Testis (tissue), 3 donors: ENCODE data around the gene HIF1A. TPM values are rescaled to one million over a fixed set of nuclear protein-coding genes. Genes with fewer than 3 reads are reported as not detected.

Experiments used
- DNase-seq: peaks from one replicate; pipeline ENCODE4 v3.0.0-alpha.2; 2019
- H3K27ac ChIP-seq, 2 donors: fragments of 200-600 bp; sonication (generic); one replicate each; pipeline ENCODE4 v1.5.1; 2019
- H3K27me3 ChIP-seq: fragments of 200-600 bp; sonication (generic); one replicate; pipeline ENCODE4 v1.5.1; 2019
- H3K36me3 ChIP-seq: fragments of 200-600 bp; sonication (generic); one replicate; pipeline ENCODE4 v1.5.1; 2017; ENCODE audit warnings: low read depth; ENCODE audit errors: missing control alignments
- H3K4me1 ChIP-seq: fragments of 200-600 bp; sonication (generic); one replicate; pipeline ENCODE4 v1.5.1; 2019
- H3K4me3 ChIP-seq, 2 donors: fragments of 200-600 bp; sonication (generic); one replicate each; pipeline ENCODE4 v1.5.1; 2017 to 2019
- H3K9me3 ChIP-seq: fragments of 200-600 bp; sonication (generic); one replicate; pipeline ENCODE4 v1.5.1; 2017
- CTCF ChIP-seq, 3 experiments: fragments of 450-650 bp in 2 of 3; fragments of 200-600 bp in 1 of 3; sonication (generic) in 1 of 3; IDR thresholded peaks; one replicate each; pipeline ENCODE4 v1.5.1; 2016 to 2019; ENCODE audit warnings: antibody characterized with exemption in 3 of 3, mild to moderate bottlenecking in 2 of 3, moderate library complexity in 1 of 3
- POLR2A ChIP-seq: fragments of 450-650 bp; IDR thresholded peaks from one replicate; pipeline ENCODE4 v1.6.1; 2017; ENCODE audit warnings: antibody characterized with exemption, mild to moderate bottlenecking, moderate library complexity
- WGBS, 2 donors: methylation state at CpG; one replicate each; pipeline ENCODE4 v1.1.5; 2018; 5-methylcytosine and 5-hydroxymethylcytosine counted together
- intact Hi-C: fragments of 100-400 bp; cut with DNase I; formaldehyde crosslinking; loops from one replicate; pipeline ENCODE4 v1.15.1; 2023; ENCODE audit warnings: low total_unique reads
- polyA plus RNA-seq: library from polyadenylated mRNA; stranded (reverse); fragments of 350-450 nt; fragmentation: Illumina TruSeq; extraction: RNeasy Lipid Tissue Mini Kit (QIAGEN cat#74804); gene quantifications from one replicate; pipeline ENCODE4 v1.2.3, GENCODE V29; 2014; ENCODE audit warnings: low read depth, low replicate concordance; ENCODE audit not compliant: insufficient read depth
- total RNA-seq, 2 donors: library from RNA; depleted of rRNA; stranded (reverse); fragments of >200 nt; gene quantifications; one replicate each; pipeline ENCODE4 v1.2.3, GENCODE V29; 2016

HIF1A gene
- total and polyA plus RNA-seq, 3 donors from 2014 or later = 63.1 to 140 (median 105) TPM

DNA sequence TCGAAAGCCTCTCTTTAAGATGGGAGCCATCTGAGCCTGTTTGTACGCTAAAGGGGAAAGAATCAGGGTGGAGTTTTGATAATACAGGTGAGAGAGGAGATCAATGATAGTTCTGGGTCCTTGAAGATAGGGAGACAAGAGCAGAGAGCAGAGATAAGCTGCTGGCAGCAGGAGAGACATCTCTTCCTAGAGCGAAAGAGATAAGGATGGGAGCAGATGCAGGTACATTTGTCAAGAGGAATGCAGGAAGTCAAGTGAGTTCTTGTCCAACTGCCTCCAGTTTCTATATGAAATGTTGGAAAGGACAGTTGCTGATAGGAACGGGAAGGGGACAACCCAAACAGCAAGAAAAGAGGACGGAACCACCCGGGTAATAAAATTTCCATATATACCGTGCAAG, 24.7 kb upstream of the HIF1A start:
- no peak for DNase-seq
- 62 to 71% methylated on average over 7 of the region's 7 CpGs for WGBS, 2 donors
- TF ChIP-seq CTCF (IDR thresholded peaks at IDR 0.05) (no peak), POLR2A (no peak)
- H3K36me3 ChIP-seq = no peaks in the 10 kb centered on the region
- no peaks in the 10 kb centered on the region for H3K4me1 ChIP-seq
- H3K9me3 ChIP-seq = no peaks in the 10 kb centered on the region
- intact Hi-C loops = no loop called here
- H3K4me3 ChIP-seq = no peak overlapping the region
- H3K27me3 ChIP-seq = no peaks in the 10 kb centered on the region
- H3K27ac ChIP-seq = no peak overlapping the region

GRCh38 chr14:61671082-61671481, 24.2 kb upstream of the HIF1A start:
- intact Hi-C loops = no loop called here
- Histone ChIP-seq H3K36me3 (no peaks in the 10 kb centered on the region), H3K9me3 (no peaks in the 10 kb centered on the region), H3K4me3 (no peak overlapping the region), H3K4me1 (no peaks in the 10 kb centered on the region), H3K27me3 (no peaks in the 10 kb centered on the region), H3K27ac (no peak overlapping the region)
- TF ChIP-seq POLR2A = no peak
- TF ChIP-seq CTCF (IDR thresholded peaks at IDR 0.05) = no peak
- 61 to 65% methylated on average over 3 of the region's 3 CpGs for WGBS, 2 donors
- DNase-seq = no peak

GRCh38 chr14:61672796-61673195, 22.5 kb upstream of the HIF1A start:
- Histone ChIP-seq H3K27ac (no peak overlapping the region), H3K4me3 (no peak overlapping the region), H3K9me3 (no peaks in the 10 kb centered on the region), H3K27me3 (no peaks in the 10 kb centered on the region), H3K4me1 (no peaks in the 10 kb centered on the region), H3K36me3 (no peaks in the 10 kb centered on the region)
- TF ChIP-seq POLR2A = no peak
- TF ChIP-seq CTCF (IDR thresholded peaks at IDR 0.05) = no peak
- no peak for DNase-seq
- intact Hi-C loops = no loop called here
- WGBS, 2 donors = 94 to 95% methylated on average over 7 of the region's 7 CpGs

GRCh38 chr14:61673305-61673704, 22.0 kb upstream of the HIF1A start:
- intact Hi-C loops = no loop called here
- no peak for DNase-seq
- Histone ChIP-seq H3K9me3 (no peaks in the 10 kb centered on the region), H3K4me1 (no peaks in the 10 kb centered on the region), H3K27me3 (no peaks in the 10 kb centered on the region), H3K4me3 (no peak overlapping the region), H3K27ac (no peak overlapping the region), H3K36me3 (no peaks in the 10 kb centered on the region)
- no peak for TF ChIP-seq CTCF (IDR thresholded peaks at IDR 0.05)
- no peak for TF ChIP-seq POLR2A
- WGBS, 2 donors = 65 to 75% methylated on average over 5 of the region's 5 CpGs

- intact Hi-C loops = no loop called here
- no peak overlapping the region for H3K27ac ChIP-seq
- H3K4me3 ChIP-seq = no peak overlapping the region
- TF ChIP-seq CTCF (IDR thresholded peaks at IDR 0.05) (no peak), POLR2A (no peak)
- H3K4me1 ChIP-seq = no peaks in the 10 kb centered on the region
- H3K36me3 ChIP-seq = no peaks in the 10 kb centered on the region
- WGBS, 2 donors = 89 to 96% methylated on average over 3 of the region's 3 CpGs
- H3K9me3 ChIP-seq = no peaks in the 10 kb centered on the region
- H3K27me3 ChIP-seq = no peaks in the 10 kb centered on the region
- DNase-seq = no peak
Measured at GRCh38 chr14:61675291-61675690, 20.0 kb upstream of the HIF1A start.
